Measurements from ENCODE around the gene LCOR. TPM values are rescaled to one million over a fixed set of nuclear protein-coding genes. Genes with fewer than 3 reads are reported as not detected.
A peak's percentile ranks its signal among the peaks of the same experiment; 100 is the strongest.

LCOR gene
- total RNA-seq, 2 experiments from 2014 or later, result 31.1 to 32.0 TPM

GRCh38 chr10:96829029-96829773 lies 2.9 kb upstream of the LCOR start:
- Mint-ChIP-seq H3K4me3 (no peak overlapping the region), H3K9me3 (no peaks in the 10 kb centered on the region), H3K27me3 (no peaks in the 10 kb centered on the region), H3K27ac (no peak overlapping the region), H3K36me3 (ENCODE audit: low read depth) (peaks cover 6% of the 10 kb centered on the region), H3K4me1 (peaks cover 26% of the 10 kb centered on the region)
- ChIA-PET CTCF (interaction anchor here (0.7 to 1.6 kb wide), 2 partner anchors 8 to 10 kb away, joined by 3 to 5 read pairs; no protein-coding TSS in a partner anchor), POLR2A (no interaction called here)
- no peak for DNase-seq

- Mint-ChIP-seq H3K4me1 (peaks cover 35% of the 10 kb centered on the region), H3K9me3 (no peaks in the 10 kb centered on the region), H3K27ac (peak overlapping the region; percentile 86), H3K4me3 (peak overlapping the region; percentile 83), H3K27me3 (no peaks in the 10 kb centered on the region), H3K36me3 (ENCODE audit: low read depth) (peaks cover 8% of the 10 kb centered on the region)
- ChIA-PET CTCF (interaction anchor here (1.6 kb wide), 1 partner anchor 12 kb away, joined by 5 read pairs; no protein-coding TSS in a partner anchor), POLR2A (no interaction called here)
- peak; percentile 87 for DNase-seq
Observed at GRCh38 chr10:96830511-96831199, 1.4 kb upstream of the LCOR start.

GRCh38 chr10:96831200-96831866 lies 765 bp upstream of the LCOR start:
- H3K27me3 Mint-ChIP-seq, result no peaks in the 10 kb centered on the region
- no peaks in the 10 kb centered on the region for H3K9me3 Mint-ChIP-seq
- POLR2A ChIA-PET, result no interaction called here
- CTCF ChIA-PET, result no interaction called here
- H3K36me3 Mint-ChIP-seq (ENCODE audit: low read depth), result peaks cover 8% of the 10 kb centered on the region
- H3K27ac Mint-ChIP-seq, result peak overlapping the region; percentile 94
- H3K4me3 Mint-ChIP-seq, result peak overlapping the region; percentile 83
- H3K4me1 Mint-ChIP-seq, result peaks cover 40% of the 10 kb centered on the region
- no peak for DNase-seq

- no peaks in the 10 kb centered on the region for H3K9me3 Mint-ChIP-seq
- peak overlapping the region; percentile 85 for H3K27ac Mint-ChIP-seq
- peaks cover 48% of the 10 kb centered on the region for H3K4me1 Mint-ChIP-seq
Observed at GRCh38 chr10:96832721-96833219, 672 bp downstream of the LCOR start.

GRCh38 chr10:96833220-96834001 lies 1.3 kb downstream of the LCOR start:
- peak; percentile 7 for DNase-seq
- Mint-ChIP-seq H3K27me3 (no peaks in the 10 kb centered on the region), H3K36me3 (ENCODE audit: low read depth) (peaks cover 9% of the 10 kb centered on the region), H3K27ac (peak overlapping the region; percentile 91), H3K4me3 (peak overlapping the region; percentile 88), H3K4me1 (peaks cover 50% of the 10 kb centered on the region), H3K9me3 (no peaks in the 10 kb centered on the region)
- POLR2A ChIA-PET, result no interaction called here
- CTCF ChIA-PET, result interaction anchor here (0.9 kb wide), 1 partner anchor 12 kb away, joined by 3 read pairs; no protein-coding TSS in a partner anchor

More at GRCh38 chr10:96832721-96833219, 672 bp downstream of the LCOR start:
- Mint-ChIP-seq H3K27me3 (no peaks in the 10 kb centered on the region), H3K36me3 (ENCODE audit: low read depth) (peaks cover 8% of the 10 kb centered on the region), H3K4me3 (peak overlapping the region; percentile 76)
- peak; percentile 87 for DNase-seq
- POLR2A ChIA-PET, result no interaction called here
- CTCF ChIA-PET, result interaction anchor here (0.9 kb wide), 1 partner anchor 12 kb away, joined by 3 read pairs; no protein-coding TSS in a partner anchor

GRCh38 chr10:96834120-96834519 lies 2.0 kb downstream of the LCOR start:
- Mint-ChIP-seq H3K4me3 (peak overlapping the region; percentile 88), H3K4me1 (peaks cover 50% of the 10 kb centered on the region), H3K27ac (peak overlapping the region; percentile 91), H3K36me3 (ENCODE audit: low read depth) (peaks cover 10% of the 10 kb centered on the region), H3K27me3 (no peaks in the 10 kb centered on the region), H3K9me3 (no peaks in the 10 kb centered on the region)
- ChIA-PET CTCF (no interaction called here), POLR2A (no interaction called here)
- DNase-seq, result no peak

- peaks cover 9% of the 10 kb centered on the region for H3K36me3 Mint-ChIP-seq (ENCODE audit: low read depth)
- DNase-seq, result no peak
- CTCF ChIA-PET, result no interaction called here
- no peak overlapping the region for H3K27ac Mint-ChIP-seq
- peaks cover 46% of the 10 kb centered on the region for H3K4me1 Mint-ChIP-seq
- H3K27me3 Mint-ChIP-seq, result no peaks in the 10 kb centered on the region
- no peaks in the 10 kb centered on the region for H3K9me3 Mint-ChIP-seq
- POLR2A ChIA-PET, result no interaction called here
- no peak overlapping the region for H3K4me3 Mint-ChIP-seq
Observed at GRCh38 chr10:96835899-96836298, 3.8 kb downstream of the LCOR start.

- CTCF ChIA-PET, result no interaction called here
- no peaks in the 10 kb centered on the region for H3K27me3 Mint-ChIP-seq
- H3K36me3 Mint-ChIP-seq (ENCODE audit: low read depth), result peaks cover 12% of the 10 kb centered on the region
- no peak for DNase-seq
- peaks cover 38% of the 10 kb centered on the region for H3K4me1 Mint-ChIP-seq
- H3K27ac Mint-ChIP-seq, result no peak overlapping the region
- no peaks in the 10 kb centered on the region for H3K9me3 Mint-ChIP-seq
- H3K4me3 Mint-ChIP-seq, result no peak overlapping the region
- POLR2A ChIA-PET, result no interaction called here
Observed at GRCh38 chr10:96838529-96838928, 6.4 kb downstream of the LCOR start.

- CTCF ChIA-PET, result no interaction called here
- H3K36me3 Mint-ChIP-seq (ENCODE audit: low read depth), result peaks cover 6% of the 10 kb centered on the region
- H3K9me3 Mint-ChIP-seq, result no peaks in the 10 kb centered on the region
- no peak overlapping the region for H3K4me3 Mint-ChIP-seq
- POLR2A ChIA-PET, result no interaction called here
- peaks cover 28% of the 10 kb centered on the region for H3K4me1 Mint-ChIP-seq
- no peak overlapping the region for H3K27ac Mint-ChIP-seq
- no peaks in the 10 kb centered on the region for H3K27me3 Mint-ChIP-seq
- DNase-seq, result no peak
Observed at GRCh38 chr10:96840841-96841518, 8.9 kb downstream of the LCOR start.

GRCh38 chr10:96842896-96843723 lies 11.0 kb downstream of the LCOR start:
- H3K4me1 Mint-ChIP-seq, result peaks cover 16% of the 10 kb centered on the region
- no peak overlapping the region for H3K27ac Mint-ChIP-seq
- POLR2A ChIA-PET, result no interaction called here
- CTCF ChIA-PET, result no interaction called here
- no peak overlapping the region for H3K4me3 Mint-ChIP-seq
- no peaks in the 10 kb centered on the region for H3K27me3 Mint-ChIP-seq
- H3K9me3 Mint-ChIP-seq, result no peaks in the 10 kb centered on the region
- no peak for DNase-seq
- peaks cover 6% of the 10 kb centered on the region for H3K36me3 Mint-ChIP-seq (ENCODE audit: low read depth)

- H3K4me1 Mint-ChIP-seq, result peaks cover 16% of the 10 kb centered on the region
- no peak overlapping the region for H3K4me3 Mint-ChIP-seq
- CTCF ChIA-PET, result no interaction called here
- peaks cover 3% of the 10 kb centered on the region for H3K36me3 Mint-ChIP-seq (ENCODE audit: low read depth)
- no peaks in the 10 kb centered on the region for H3K9me3 Mint-ChIP-seq
- no peak overlapping the region for H3K27ac Mint-ChIP-seq
- POLR2A ChIA-PET, result no interaction called here
- no peak for DNase-seq
- H3K27me3 Mint-ChIP-seq, result no peaks in the 10 kb centered on the region
Observed at GRCh38 chr10:96843823-96844222, 11.7 kb downstream of the LCOR start.

All from activated CD4-positive, alpha-beta T cell treated with anti-CD3 and anti-CD28 coated beads, Interleukin-2, amount 10 ng/mL, durations not matched to agents 7 days and 5 days (primary cell).